Fibroblast of lung (primary cell): Measurements from ENCODE around the gene RHBDD1. TPM values are rescaled to one million over a fixed set of nuclear protein-coding genes. Genes with fewer than 3 reads are reported as not detected.

Experiments used
- DNase-seq, 2 donors: peaks; one replicate each; pipeline versions ENCODE4 v3.0.0 to v3.0.0-alpha.2; 2010; ENCODE audit warnings: low read depth in 2 of 2
- H2AFZ ChIP-seq: 2 replicates; pipeline ENCODE4 v1.5.1; 2012; ENCODE audit warnings: low read length, control low read depth, inconsistent platforms
- H3K27ac ChIP-seq: 2 replicates; pipeline ENCODE4 v1.5.1; 2011; ENCODE audit warnings: low read length, control low read depth; ENCODE audit not compliant: insufficient read depth
- H3K27me3 ChIP-seq: 2 replicates; pipeline ENCODE4 v1.5.1; 2011; ENCODE audit warnings: mild to moderate bottlenecking, low read length; ENCODE audit not compliant: control insufficient read depth, insufficient read depth
- H3K36me3 ChIP-seq: 2 replicates; pipeline ENCODE4 v1.5.1; 2011; ENCODE audit warnings: low read length; ENCODE audit not compliant: control insufficient read depth, insufficient read depth
- H3K4me1 ChIP-seq: 2 replicates; pipeline ENCODE4 v1.5.1; 2011; ENCODE audit warnings: low read length; ENCODE audit not compliant: control insufficient read depth, insufficient read depth; ENCODE audit errors: extremely low read depth
- H3K4me2 ChIP-seq: 2 replicates; pipeline ENCODE4 v1.5.1; 2011; ENCODE audit warnings: low read length, control low read depth; ENCODE audit not compliant: insufficient read depth; ENCODE audit errors: extremely low read depth
- H3K4me3 ChIP-seq, 4 experiments: fragments of 200-600 bp in 1 of 4; sonication (generic) in 1 of 4; replicated peaks in 1 of 4; 2 replicates each; pipeline ENCODE4 v1.5.1; 2011 to 2016; ENCODE audit warnings: low read length in 4 of 4, low read depth in 3 of 4, mild to moderate bottlenecking in 3 of 4, control low read depth in 2 of 4, inconsistent platforms in 1 of 4, mixed read lengths in 1 of 4; ENCODE audit not compliant: insufficient read depth in 1 of 4; ENCODE audit errors: control extremely low read depth in 1 of 4
- H3K79me2 ChIP-seq: 2 replicates; pipeline ENCODE4 v1.5.1; 2012; ENCODE audit warnings: mild to moderate bottlenecking, low read length, inconsistent platforms; ENCODE audit not compliant: control insufficient read depth, insufficient read depth
- H3K9ac ChIP-seq: 2 replicates; pipeline ENCODE4 v1.5.1; 2011; ENCODE audit warnings: mild to moderate bottlenecking, low read length, control low read depth; ENCODE audit not compliant: insufficient read depth
- H3K9me3 ChIP-seq: 2 replicates; pipeline ENCODE4 v1.5.1; 2012; ENCODE audit warnings: low read depth, low read length; ENCODE audit not compliant: control insufficient read depth, insufficient read depth
- H4K20me1 ChIP-seq: 2 replicates; pipeline ENCODE4 v1.5.1; 2011; ENCODE audit warnings: low read length; ENCODE audit not compliant: control insufficient read depth, insufficient read depth; ENCODE audit errors: extremely low read depth
- CTCF ChIP-seq, 2 donors: IDR thresholded peaks in 1 of 2; conservative IDR thresholded peaks in 1 of 2; 1 replicate in 1 of 2; 2 replicates in 1 of 2; pipeline ENCODE4 v1.5.1; 2011 to 2012; ENCODE audit warnings: low read length in 2 of 2, control low read depth in 1 of 2, inconsistent platforms in 1 of 2, low read depth in 1 of 2, mild to moderate bottlenecking in 1 of 2
- EZH2 ChIP-seq: IDR thresholded peaks from 2 replicates; pipeline ENCODE4 v1.5.1; 2012; ENCODE audit warnings: low read length, control low read depth, mild to moderate bottlenecking; ENCODE audit errors: missing control alignments
- polyA plus RNA-seq, 2 donors: library from polyadenylated mRNA; depleted of rRNA in 1 of 2; stranded (reverse) in 1 of 2; unstranded in 1 of 2; fragments of >200 nt; gene quantifications; 2 replicates each; pipeline ENCODE4 v1.2.1, GENCODE V29; 2011 to 2012; ENCODE audit warnings: missing spikeins in 1 of 2
- total RNA-seq: library from RNA; depleted of rRNA; stranded (reverse); fragments of >200 nt; gene quantifications from 2 replicates; pipeline ENCODE4 v1.2.1, GENCODE V29; 2014

RHBDD1 gene
- total and polyA plus RNA-seq, 2 donors (not counting 1 experiment from before 2014, with no cell fraction given), result 31.5 to 85.4 TPM

DNA sequence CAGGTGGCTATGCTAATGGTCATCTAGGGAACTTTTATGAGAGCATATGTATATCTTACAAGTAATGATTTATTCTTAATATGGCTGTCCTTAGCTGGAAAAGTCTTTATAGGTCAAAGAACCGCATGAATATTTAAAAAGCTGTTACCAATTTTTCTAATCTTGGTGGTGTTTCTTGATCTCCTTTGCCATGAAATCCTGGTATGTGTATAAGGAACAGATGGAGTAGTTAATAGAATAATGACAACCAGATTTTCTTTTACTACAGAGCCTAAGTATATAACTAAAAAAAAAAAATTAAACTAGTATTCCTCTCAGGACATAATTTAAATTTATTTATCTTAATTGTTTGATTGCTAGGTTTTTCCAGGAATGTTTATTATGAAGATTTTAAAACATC, 74.5 kb downstream of the RHBDD1 start:
- H2AFZ ChIP-seq, result no peak overlapping the region
- no peak overlapping the region for H3K4me3 ChIP-seq
- H3K9ac ChIP-seq, result no peak overlapping the region
- H3K27ac ChIP-seq, result no peak overlapping the region
- TF ChIP-seq CTCF (conservative IDR thresholded peaks at IDR 0.05 in 1 of 2, IDR thresholded peaks at IDR 0.05 in 1 of 2; ENCODE audit: low read depth in 1 of 2, low read length in 2 of 2) (no peak), EZH2 (no peak)
- no peak for DNase-seq
- H3K9me3 ChIP-seq, result no peaks in the 10 kb centered on the region
- no peak overlapping the region for H3K4me2 ChIP-seq
- H3K4me1 ChIP-seq, result no peaks in the 10 kb centered on the region
- H3K79me2 ChIP-seq, result no peaks in the 10 kb centered on the region
- no peaks in the 10 kb centered on the region for H4K20me1 ChIP-seq
- H3K36me3 ChIP-seq, result peaks cover 4% of the 10 kb centered on the region
- H3K27me3 ChIP-seq, result no peaks in the 10 kb centered on the region

- H4K20me1 ChIP-seq, result no peaks in the 10 kb centered on the region
- DNase-seq, result peak; percentile 46 to 72
- H3K27ac ChIP-seq, result no peak overlapping the region
- H3K27me3 ChIP-seq, result no peaks in the 10 kb centered on the region
- H3K9me3 ChIP-seq, result no peaks in the 10 kb centered on the region
- no peak overlapping the region for H2AFZ ChIP-seq
- H3K4me1 ChIP-seq, result no peaks in the 10 kb centered on the region
- H3K4me2 ChIP-seq, result no peak overlapping the region
- no peak overlapping the region for H3K9ac ChIP-seq
- TF ChIP-seq EZH2 (no peak), CTCF (conservative IDR thresholded peaks at IDR 0.05 in 1 of 2, IDR thresholded peaks at IDR 0.05 in 1 of 2; ENCODE audit: low read depth in 1 of 2, low read length in 2 of 2) (no peak)
- H3K4me3 ChIP-seq, result no peak overlapping the region
- H3K36me3 ChIP-seq, result peaks cover 4% of the 10 kb centered on the region
- no peaks in the 10 kb centered on the region for H3K79me2 ChIP-seq
Observed at GRCh38 chr2:226911932-226912331, 76.1 kb downstream of the RHBDD1 start.

DNA sequence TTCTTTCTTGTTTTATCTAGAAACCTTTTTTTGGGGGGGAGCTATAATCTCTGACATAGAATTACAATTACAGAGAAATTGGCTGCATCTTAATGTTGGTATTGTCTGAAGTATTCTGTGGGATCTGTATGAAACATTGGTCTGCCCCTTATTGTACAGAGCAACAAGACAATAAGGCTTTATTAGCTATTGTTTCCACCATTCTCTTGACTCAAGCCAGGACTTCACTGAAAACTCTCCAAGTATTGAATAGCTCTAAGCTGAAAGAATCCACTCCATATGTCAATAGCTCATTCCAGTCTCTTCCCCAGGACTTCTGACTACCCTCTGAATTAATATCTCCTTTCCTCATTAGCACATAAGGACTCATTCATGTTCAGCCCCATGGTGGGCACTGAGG, 77.8 kb downstream of the RHBDD1 start:
- H3K79me2 ChIP-seq, result no peaks in the 10 kb centered on the region
- no peak overlapping the region for H2AFZ ChIP-seq
- H3K27me3 ChIP-seq, result no peaks in the 10 kb centered on the region
- DNase-seq, result no peak
- no peak overlapping the region for H3K27ac ChIP-seq
- H3K4me2 ChIP-seq, result no peak overlapping the region
- no peaks in the 10 kb centered on the region for H4K20me1 ChIP-seq
- no peak overlapping the region for H3K9ac ChIP-seq
- H3K4me1 ChIP-seq, result no peaks in the 10 kb centered on the region
- no peak overlapping the region for H3K4me3 ChIP-seq
- H3K9me3 ChIP-seq, result no peaks in the 10 kb centered on the region
- H3K36me3 ChIP-seq, result peaks cover 1% of the 10 kb centered on the region
- no peak for TF ChIP-seq CTCF (conservative IDR thresholded peaks at IDR 0.05 in 1 of 2, IDR thresholded peaks at IDR 0.05 in 1 of 2; ENCODE audit: low read depth in 1 of 2, low read length in 2 of 2)
- TF ChIP-seq EZH2, result no peak
